ENCODE measurements around the gene SLC37A1.

SLC37A1 gene

DNA sequence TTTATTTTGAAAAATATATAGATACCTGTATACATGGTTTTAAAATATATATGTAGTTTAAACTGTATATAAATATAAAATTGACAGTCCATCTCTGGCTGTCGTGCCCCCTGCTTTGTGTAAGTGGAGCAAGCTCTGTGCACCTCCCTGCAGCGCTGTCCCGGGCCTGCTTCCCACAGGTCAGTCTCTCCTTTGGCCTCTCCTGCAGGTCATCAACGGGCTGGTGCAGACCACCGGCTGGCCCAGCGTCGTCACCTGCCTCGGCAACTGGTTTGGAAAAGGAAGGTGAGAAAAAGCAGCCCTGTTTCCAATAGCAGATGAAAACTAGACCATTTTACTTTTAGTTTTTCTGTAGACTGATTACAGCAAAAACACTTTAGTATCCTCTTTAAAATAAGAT, 28.5 kb downstream of the SLC37A1 start:
- no peak overlapping the region for H3K4me3 ChIP-seq (ENCODE audit: low read length)
- no peak for DNase-seq (ENCODE audit: low read depth)
- TF ChIP-seq, protein P1, sequence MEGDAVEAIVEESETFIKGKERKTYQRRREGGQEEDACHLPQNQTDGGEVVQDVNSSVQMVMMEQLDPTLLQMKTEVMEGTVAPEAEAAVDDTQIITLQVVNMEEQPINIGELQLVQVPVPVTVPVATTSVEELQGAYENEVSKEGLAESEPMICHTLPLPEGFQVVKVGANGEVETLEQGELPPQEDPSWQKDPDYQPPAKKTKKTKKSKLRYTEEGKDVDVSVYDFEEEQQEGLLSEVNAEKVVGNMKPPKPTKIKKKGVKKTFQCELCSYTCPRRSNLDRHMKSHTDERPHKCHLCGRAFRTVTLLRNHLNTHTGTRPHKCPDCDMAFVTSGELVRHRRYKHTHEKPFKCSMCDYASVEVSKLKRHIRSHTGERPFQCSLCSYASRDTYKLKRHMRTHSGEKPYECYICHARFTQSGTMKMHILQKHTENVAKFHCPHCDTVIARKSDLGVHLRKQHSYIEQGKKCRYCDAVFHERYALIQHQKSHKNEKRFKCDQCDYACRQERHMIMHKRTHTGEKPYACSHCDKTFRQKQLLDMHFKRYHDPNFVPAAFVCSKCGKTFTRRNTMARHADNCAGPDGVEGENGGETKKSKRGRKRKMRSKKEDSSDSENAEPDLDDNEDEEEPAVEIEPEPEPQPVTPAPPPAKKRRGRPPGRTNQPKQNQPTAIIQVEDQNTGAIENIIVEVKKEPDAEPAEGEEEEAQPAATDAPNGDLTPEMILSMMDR (conservative IDR thresholded peaks at IDR 0.05; ENCODE audit: low read depth, low read length) = no peak

DNA sequence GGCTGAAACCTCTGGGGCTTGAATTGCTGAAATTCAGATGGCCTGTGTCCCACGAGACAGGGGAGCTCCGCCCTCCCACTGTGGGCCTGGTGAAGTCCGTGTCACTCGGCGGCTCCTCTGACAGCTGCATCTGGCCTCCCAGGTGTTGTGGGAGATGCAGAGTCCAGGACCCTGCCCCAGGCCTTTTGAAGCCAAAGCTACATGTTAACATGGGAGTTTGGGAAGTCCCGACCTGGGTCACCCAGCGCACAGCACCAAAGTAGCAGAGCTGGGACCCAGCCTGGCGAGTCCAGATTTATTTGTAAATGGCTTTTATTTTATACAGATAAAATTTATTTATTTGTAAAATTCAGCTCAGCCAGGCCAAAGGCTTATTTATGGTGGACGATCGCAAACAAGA, 28.9 kb downstream of the SLC37A1 start:
- DNase-seq (ENCODE audit: low read depth) = no peak
- no peak overlapping the region for H3K4me3 ChIP-seq (ENCODE audit: low read length)
- TF ChIP-seq, protein P1 (conservative IDR thresholded peaks at IDR 0.05; ENCODE audit: low read depth, low read length) = no peak

GRCh38 chr21:42543106-42543847, 29.6 kb downstream of the SLC37A1 start:
- H3K4me3 ChIP-seq (ENCODE audit: low read length) = no peak overlapping the region
- DNase-seq (ENCODE audit: low read depth) = no peak
- TF ChIP-seq, protein P1 (conservative IDR thresholded peaks at IDR 0.05; ENCODE audit: low read depth, low read length) = no peak

DNA sequence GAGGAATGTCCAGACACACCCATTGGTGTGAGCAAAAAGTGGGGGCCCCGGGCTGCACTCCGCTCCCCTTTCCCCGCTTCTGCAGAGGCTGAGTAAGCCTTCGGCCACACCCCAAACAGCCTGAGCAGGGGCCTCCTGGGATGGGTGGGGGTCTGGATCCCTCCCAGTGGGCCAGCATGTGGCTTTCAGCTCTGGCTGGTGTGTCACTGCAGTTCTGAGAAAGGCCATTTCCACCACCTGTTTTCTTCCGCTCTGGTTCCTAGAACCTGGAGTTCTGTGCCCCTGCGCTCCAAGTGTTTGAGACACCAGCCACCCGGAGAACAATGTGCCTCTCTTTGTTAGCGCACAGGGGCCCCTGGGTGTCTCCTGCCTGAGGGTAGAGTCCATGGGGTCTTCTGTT, 30.9 kb downstream of the SLC37A1 start:
- TF ChIP-seq, protein P1 (conservative IDR thresholded peaks at IDR 0.05; ENCODE audit: low read depth, low read length) = no peak
- no peak overlapping the region for H3K4me3 ChIP-seq (ENCODE audit: low read length)
- no peak for DNase-seq (ENCODE audit: low read depth)

DNA sequence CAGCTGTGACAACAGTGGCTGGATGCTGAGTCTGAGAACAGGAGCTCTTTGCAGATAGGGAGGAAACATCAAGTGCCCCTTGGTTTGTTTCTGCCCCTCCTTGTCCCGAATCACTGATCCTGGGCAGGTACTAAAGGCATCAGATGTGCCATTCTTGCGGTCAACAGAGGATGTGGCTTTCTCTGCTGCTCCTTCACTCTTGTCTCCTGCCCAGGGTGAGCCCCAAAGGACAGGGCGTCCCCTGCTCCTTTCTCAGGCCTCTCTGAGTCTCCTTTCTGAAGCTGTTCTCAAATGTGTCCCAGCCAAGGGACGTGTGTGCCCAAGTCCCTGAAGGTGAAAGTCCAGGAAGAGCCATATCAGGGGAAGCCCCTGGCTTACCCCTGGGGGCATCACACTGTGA, 31.7 kb downstream of the SLC37A1 start:
- no peak for DNase-seq (ENCODE audit: low read depth)
- no peak overlapping the region for H3K4me3 ChIP-seq (ENCODE audit: low read length)
- TF ChIP-seq, protein P1 (conservative IDR thresholded peaks at IDR 0.05; ENCODE audit: low read depth, low read length) = no peak

DNA sequence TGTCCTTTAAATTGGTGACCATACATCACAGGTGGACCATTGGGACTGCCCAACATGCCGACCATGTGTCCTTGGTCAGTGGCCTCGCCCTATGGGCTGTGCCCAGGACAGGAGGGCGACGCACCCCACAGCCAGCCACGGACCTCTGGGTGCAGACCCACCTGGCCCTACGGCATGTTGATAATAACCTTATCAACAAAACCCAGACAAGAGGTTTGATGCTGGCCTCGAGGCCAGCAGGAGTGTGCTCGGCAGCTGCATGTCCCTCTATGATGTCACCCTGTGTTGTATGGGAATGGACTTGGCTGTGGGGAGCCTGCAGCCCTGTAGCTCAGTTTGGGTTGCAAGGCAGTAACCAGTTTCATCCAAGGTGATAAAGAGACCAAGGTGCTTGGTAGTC, 32.1 kb downstream of the SLC37A1 start:
- DNase-seq (ENCODE audit: low read depth) = no peak
- H3K4me3 ChIP-seq (ENCODE audit: low read length) = no peak overlapping the region
- TF ChIP-seq, protein P1 (conservative IDR thresholded peaks at IDR 0.05; ENCODE audit: low read depth, low read length) = no peak

DNA sequence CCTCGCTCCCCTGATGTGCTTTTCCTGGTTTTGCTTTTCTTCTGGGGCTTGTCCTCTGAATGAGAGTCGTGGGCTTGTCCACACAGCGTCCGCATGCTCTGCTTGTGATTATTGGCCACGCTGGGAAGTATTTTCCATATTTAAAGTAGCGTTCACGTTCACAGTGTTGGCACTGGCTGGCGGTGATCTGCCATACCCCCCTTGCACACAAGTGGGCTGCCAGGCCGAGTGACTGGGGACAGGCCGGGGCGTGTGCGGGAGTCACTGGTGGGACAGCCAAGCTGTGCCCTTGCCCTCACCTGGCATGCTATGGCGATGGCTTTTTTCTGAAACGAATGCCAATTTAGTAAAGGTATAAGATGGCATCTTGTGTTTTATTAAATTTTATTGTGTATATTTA, 32.8 kb downstream of the SLC37A1 start:
- TF ChIP-seq, protein P1 (conservative IDR thresholded peaks at IDR 0.05; ENCODE audit: low read depth, low read length) = no peak
- no peak overlapping the region for H3K4me3 ChIP-seq (ENCODE audit: low read length)
- DNase-seq (ENCODE audit: low read depth) = no peak

Data from retinal pigment epithelial cell (primary cell).